ENCODE measurements around the gene MTHFD1L. TPM values are rescaled to one million over a fixed set of nuclear protein-coding genes. Genes with fewer than 3 reads are reported as not detected.
A peak's percentile ranks its signal among the peaks of the same experiment; 100 is the strongest.

The MTHFD1L gene
- polyA plus RNA-seq, 3 donors: 0.25 to 1.3 (median 0.39) TPM

GRCh38 chr6:150925590-150925928, 60.1 kb downstream of the MTHFD1L start:
- no CpG with 5 or more reads among the region's 5 CpGs for WGBS (ENCODE audit: insufficient coverage)
- H3K27me3 Mint-ChIP-seq (ENCODE audit: low read depth in 3 of 3): no peaks in the 10 kb centered on the region
- peak overlapping the region in 2 of 7 donors; percentile 88 to 91 for H3K27ac Mint-ChIP-seq
- H3K4me3 Mint-ChIP-seq: no peak overlapping the region
- Histone ChIP-seq H3K9me3 (replicated peaks in 1 of 2; ENCODE audit: control insufficient read depth in 1 of 2, insufficient read depth in 1 of 2, low read length in 2 of 2) (no peaks in the 10 kb centered on the region), H4K20me1 (ENCODE audit: insufficient read depth, low read length) (no peaks in the 10 kb centered on the region), H3K9ac (ENCODE audit: insufficient read depth, low read length, poor library complexity, severe bottlenecking) (no peak overlapping the region), H3K4me1 (ENCODE audit: control insufficient read depth in 1 of 2, insufficient read depth in 2 of 2, low read length in 2 of 2) (peaks cover 8% of the 10 kb centered on the region in 2 donors), H3K4me3 (replicated peaks in 1 of 3; ENCODE audit: low read depth in 2 of 3, low read length in 3 of 3) (no peak overlapping the region), H3K79me2 (ENCODE audit: insufficient read depth, low read length) (no peaks in the 10 kb centered on the region), H3K4me2 (replicated peaks; ENCODE audit: extremely low read depth, low read length, poor library complexity, severe bottlenecking) (no peak overlapping the region), H3K27me3 (ENCODE audit: control insufficient read depth in 2 of 2, insufficient read depth in 2 of 2, low read length in 2 of 2) (no peaks in the 10 kb centered on the region), H3K27ac (ENCODE audit: low read depth in 1 of 2, low read length in 2 of 2) (no peak overlapping the region), H3K36me3 (replicated peaks in 1 of 2; ENCODE audit: control insufficient read depth in 1 of 2, insufficient read depth in 2 of 2, low read length in 2 of 2) (no peaks in the 10 kb centered on the region), H2AFZ (ENCODE audit: insufficient read depth, low read depth, low read length, poor library complexity, severe bottlenecking) (no peak overlapping the region)
- no peaks in the 10 kb centered on the region for H3K9me3 Mint-ChIP-seq
- no peak for DNase-seq
- intact Hi-C loops (cut with micrococcal nuclease): no loop called here
- peaks cover 23% of the 10 kb centered on the region for H3K4me1 Mint-ChIP-seq
- peaks cover 4 to 6% of the 10 kb centered on the region in 2 donors for H3K36me3 Mint-ChIP-seq
- TF ChIP-seq CTCF (IDR thresholded peaks at IDR 0.05): no peak

GRCh38 chr6:150925976-150926375, 60.5 kb downstream of the MTHFD1L start:
- Histone ChIP-seq H3K9me3 (replicated peaks in 1 of 2; ENCODE audit: control insufficient read depth in 1 of 2, insufficient read depth in 1 of 2, low read length in 2 of 2) (no peaks in the 10 kb centered on the region), H3K27ac (ENCODE audit: low read depth in 1 of 2, low read length in 2 of 2) (no peak overlapping the region), H3K4me1 (ENCODE audit: control insufficient read depth in 1 of 2, insufficient read depth in 2 of 2, low read length in 2 of 2) (peaks cover 8% of the 10 kb centered on the region in 2 donors), H3K27me3 (ENCODE audit: control insufficient read depth in 2 of 2, insufficient read depth in 2 of 2, low read length in 2 of 2) (no peaks in the 10 kb centered on the region), H3K9ac (ENCODE audit: insufficient read depth, low read length, poor library complexity, severe bottlenecking) (no peak overlapping the region), H3K4me2 (replicated peaks; ENCODE audit: extremely low read depth, low read length, poor library complexity, severe bottlenecking) (no peak overlapping the region), H2AFZ (ENCODE audit: insufficient read depth, low read depth, low read length, poor library complexity, severe bottlenecking) (no peak overlapping the region), H4K20me1 (ENCODE audit: insufficient read depth, low read length) (no peaks in the 10 kb centered on the region), H3K79me2 (ENCODE audit: insufficient read depth, low read length) (no peaks in the 10 kb centered on the region), H3K36me3 (replicated peaks in 1 of 2; ENCODE audit: control insufficient read depth in 1 of 2, insufficient read depth in 2 of 2, low read length in 2 of 2) (no peaks in the 10 kb centered on the region), H3K4me3 (replicated peaks in 1 of 3; ENCODE audit: low read depth in 2 of 3, low read length in 3 of 3) (no peak overlapping the region)
- H3K36me3 Mint-ChIP-seq: peaks cover 4 to 6% of the 10 kb centered on the region in 2 donors
- no peaks in the 10 kb centered on the region for H3K27me3 Mint-ChIP-seq (ENCODE audit: low read depth in 3 of 3)
- intact Hi-C loops (cut with micrococcal nuclease): no loop called here
- TF ChIP-seq CTCF (IDR thresholded peaks at IDR 0.05): no peak
- no peak for DNase-seq
- H3K4me1 Mint-ChIP-seq: peaks cover 23% of the 10 kb centered on the region
- 100% methylated on average over 3 of the region's 7 CpGs for WGBS (ENCODE audit: insufficient coverage)
- no peaks in the 10 kb centered on the region for H3K9me3 Mint-ChIP-seq
- no peak overlapping the region for H3K4me3 Mint-ChIP-seq
- peak overlapping the region in 2 of 7 donors; percentile 3 to 51 for H3K27ac Mint-ChIP-seq

All from CD14-positive monocyte (primary cell).